SKM-1 (cell line): Measurements from ENCODE around the gene PANK1.
"Not testable (repeated sequence)": the region's sequence is repeated elsewhere in the genome, so short reads cannot be mapped to it uniquely, and the experiment has no call there.

ENCODE experiments used
- DNase-seq: peaks from one replicate; lab custom pipeline; 2025; ENCODE audit not compliant: unreplicated experiment; lab: John Stamatoyannopoulos, UW

PANK1 gene

DNA sequence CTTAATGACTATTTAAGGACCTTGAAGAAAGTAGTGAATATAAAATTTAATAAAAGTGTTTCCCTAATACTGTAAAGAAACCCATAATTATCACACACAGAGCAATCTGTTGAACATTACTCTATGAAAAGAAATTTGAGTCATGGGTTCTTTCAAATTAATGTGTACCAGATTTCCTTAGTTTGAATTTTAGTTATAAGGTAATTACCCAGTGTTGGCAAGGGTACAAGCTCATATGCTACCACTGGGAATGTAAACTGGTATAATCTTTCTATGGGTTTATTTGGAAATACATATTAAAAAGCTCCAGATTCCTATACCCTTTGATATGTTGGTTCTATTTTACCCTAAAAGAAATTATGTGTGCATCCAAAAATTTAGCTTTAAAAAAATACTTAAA, 22.9 kb downstream of the PANK1 start:
- no peak for DNase-seq

DNA sequence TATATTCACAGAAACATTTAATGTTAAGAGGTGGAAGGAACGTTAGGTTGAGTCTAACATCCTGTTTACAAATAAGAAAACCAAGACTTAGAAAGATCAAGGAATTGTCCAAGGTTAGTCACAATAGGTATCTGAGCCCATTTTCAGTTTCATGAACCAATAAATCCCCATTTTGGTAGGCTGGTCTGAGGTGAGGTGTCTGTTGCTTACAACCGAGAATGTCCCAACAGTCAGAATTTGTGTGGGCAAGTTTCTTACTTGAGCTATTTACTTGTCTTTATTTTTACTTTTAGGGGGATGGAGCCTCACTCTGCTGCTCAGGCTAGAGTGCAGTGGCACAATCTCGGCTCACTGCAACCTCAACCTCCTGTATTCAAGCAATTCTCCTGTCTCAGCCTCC, 23.6 kb downstream of the PANK1 start:
- DNase-seq = no peak

DNA sequence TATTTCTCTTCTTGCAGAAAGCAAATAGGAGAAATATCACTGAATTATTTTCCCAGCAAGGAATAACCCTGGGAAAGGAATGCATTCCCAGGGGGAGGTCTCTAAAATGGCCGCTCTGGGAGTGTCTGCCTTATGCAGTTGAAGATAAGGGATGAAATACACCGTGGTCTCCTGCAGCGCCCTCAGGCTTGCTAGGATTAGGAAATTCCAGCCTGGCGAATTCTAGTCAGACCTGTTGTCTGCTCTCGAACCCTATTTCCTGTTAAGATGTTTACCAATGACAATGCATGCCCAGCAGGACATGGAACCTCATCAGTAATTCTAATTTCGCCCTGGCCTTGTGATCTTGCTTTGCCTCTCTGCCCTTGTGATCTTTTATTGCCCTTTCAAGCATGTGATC, 24.7 kb downstream of the PANK1 start:
- not testable (repeated sequence) for DNase-seq

DNA sequence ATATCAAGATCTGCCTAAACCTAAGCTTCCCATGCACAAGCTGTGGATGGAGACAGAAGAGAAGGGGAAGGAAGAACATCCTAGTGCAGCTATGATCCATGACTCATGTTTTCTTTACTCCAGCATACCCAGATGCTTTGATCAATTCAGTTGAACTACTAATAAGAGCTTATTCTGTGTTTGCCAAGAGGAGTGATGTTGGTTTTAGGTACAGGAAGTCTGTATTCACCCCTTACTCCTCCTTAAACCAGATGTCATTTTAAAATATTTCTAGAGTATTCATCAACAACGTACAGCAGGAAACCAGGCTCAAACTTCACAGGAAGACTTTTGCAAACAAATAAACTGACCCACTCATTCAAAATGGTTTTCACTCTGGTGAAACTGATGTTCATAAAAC, 29.2 kb downstream of the PANK1 start:
- DNase-seq = no peak

DNA sequence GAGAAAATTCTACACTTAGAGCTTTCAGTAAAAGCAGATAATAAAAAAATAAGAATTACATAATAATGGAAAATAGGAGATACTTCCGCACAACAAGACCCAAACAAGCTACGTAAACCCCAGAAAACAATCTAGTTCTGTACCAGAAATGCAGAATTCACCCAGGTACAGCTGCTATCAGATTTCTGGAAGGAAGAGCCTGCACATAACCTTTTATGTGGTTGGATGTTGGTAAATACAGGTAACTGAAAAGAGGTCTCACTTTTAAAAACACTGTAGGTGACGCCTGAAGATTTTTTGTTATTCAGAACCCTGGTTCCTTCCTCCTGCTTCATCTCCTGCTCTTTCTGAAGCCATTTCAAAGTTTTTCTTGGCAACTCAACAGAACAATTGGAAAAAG, 29.9 kb downstream of the PANK1 start:
- DNase-seq = no peak

DNA sequence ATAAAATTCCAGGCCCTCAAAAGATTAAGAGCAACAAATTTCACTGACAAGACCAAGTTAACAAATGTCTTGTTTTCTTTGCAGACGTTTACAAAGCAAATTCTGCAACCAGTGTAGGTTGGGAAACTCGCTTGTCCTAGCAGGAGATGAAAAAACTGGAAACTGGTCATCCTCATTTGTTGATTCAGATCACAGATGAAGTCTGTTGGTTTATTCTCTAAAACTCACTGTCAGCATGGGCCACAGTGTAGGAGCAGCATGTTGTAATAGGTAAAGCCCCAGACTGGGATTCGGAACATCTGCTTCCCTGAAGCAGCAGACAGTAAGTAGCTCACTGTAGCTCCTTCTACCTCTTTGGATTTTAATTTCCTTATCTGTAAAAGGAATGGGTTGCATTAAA, 31.5 kb downstream of the PANK1 start:
- no peak for DNase-seq

DNA sequence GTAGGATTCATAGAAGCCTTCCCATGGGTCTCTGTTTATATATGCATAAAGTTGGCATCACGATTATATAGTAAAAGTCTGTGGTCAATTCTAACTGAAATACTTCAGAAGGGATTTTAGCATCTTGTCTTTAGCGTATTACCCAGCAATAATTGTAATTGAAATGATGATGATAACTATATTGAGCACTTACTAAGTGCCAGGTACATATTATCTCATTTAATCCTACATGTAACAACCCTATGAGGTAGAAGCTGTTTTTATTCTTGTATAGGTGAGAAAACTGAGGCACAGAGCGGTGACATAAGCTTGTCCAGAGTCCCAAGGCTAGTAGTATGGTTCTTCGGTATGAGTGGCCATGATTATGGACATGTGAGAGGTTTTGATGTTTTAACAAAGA, 33.8 kb downstream of the PANK1 start:
- DNase-seq = no peak

DNA sequence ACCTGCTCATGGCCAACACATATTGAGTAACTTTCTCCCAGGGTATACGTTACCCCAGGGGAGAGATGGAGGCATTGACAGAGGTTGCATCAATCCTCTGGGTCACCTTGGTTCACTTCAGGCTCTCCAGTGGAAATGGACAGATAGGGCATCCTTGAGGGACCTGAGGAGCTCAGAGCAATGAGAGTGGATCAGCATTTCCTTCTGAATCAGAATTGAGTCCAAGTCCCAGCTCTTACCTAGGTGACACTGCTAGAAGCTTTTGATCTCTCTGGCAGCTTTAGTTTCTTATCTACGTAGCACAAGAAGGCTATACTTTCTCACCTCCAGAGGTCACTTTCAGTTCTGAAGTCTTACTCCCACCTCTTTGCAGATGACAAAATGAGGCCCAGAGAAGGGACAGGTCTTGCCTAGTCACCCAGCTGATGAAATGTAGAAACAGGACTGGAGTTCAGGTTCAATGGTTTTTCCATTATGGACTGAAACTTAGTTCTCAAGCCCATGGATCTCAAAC, 35.2 kb downstream of the PANK1 start:
- no peak for DNase-seq

DNA sequence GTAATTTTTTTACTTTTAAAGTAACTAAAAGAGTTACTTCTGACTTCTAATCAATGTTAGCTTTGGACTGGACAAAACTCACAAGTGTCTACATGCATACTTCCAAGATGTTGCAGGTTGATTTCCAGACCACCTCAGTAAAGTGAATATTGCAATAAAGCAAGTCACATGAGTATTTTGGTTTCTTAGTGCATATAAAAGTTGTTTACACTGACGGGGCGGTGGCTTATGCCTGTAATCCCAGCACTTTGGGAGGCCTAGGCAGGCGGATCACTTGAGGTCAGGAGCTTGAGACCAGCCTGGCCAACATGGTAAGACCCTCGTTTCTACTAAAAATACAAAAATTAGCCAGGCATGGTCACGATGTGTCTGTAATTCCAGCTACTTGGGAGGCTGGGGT, 40.8 kb downstream of the PANK1 start:
- DNase-seq = no peak

DNA sequence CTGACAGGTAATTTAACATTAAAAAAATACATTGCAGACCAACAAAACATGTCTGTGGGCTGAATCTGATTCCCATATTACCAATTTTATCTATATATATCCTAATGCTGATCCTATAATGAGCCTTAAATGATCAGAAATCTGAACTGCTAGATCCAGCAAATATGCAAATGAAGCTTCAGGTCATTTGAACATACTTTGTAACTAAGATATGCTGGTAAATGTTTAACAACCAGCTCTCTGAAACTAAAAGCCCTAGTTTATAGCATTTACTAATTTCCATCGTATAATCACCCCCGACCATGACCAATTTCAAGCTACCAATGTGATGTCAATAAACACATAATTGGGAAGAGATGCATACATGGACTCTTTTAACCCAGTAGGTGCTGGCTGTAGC, 42.1 kb downstream of the PANK1 start:
- DNase-seq = no peak

DNA sequence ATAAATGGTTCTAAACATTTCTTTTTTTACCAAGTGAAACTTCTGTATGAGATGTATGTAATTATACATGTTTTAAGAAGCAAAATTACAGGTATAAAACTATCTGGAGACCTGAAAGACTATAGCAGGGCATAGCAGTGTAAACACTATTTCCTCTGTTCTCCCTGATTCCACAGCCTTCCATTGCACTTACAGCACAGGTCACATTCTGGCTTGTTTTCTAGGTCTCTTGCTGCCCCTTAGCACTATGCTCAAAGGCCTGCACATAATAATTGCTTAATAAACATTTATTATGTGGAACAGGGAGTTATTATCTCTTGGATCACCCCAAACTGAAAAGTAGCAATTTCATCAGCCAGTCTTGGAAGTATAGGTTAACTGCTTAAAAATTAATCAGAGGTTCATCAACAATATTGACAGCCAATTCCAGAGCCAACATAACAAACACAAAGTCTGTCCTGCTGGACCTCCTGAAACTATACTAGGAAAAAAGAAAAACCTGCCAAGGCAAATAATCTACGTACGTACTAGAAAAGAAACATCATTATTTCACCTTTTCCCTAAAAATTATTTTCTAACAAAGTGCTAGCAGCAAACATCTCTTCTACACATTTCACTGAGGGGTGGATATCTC, 43.2 kb downstream of the PANK1 start:
- DNase-seq = no peak

DNA sequence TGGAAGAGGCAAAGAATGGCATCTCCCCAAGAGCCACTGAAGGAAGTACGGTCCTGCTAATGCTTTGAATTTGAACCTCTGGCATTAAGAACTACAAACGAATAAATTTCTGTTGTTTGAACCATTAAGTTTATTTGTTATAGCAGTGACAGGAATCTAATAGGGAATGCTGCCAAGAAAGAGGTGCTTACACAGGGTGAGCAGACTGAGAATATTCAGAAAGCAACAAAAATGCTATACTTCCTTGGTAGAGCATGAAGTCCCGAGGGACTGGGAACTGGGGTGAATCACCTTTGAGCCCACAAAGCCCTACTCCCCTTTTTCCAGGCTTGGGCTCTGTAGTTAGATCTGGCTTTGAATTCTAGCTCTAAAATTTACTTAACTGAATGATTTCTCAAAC, 45.0 kb downstream of the PANK1 start:
- no peak for DNase-seq

DNA sequence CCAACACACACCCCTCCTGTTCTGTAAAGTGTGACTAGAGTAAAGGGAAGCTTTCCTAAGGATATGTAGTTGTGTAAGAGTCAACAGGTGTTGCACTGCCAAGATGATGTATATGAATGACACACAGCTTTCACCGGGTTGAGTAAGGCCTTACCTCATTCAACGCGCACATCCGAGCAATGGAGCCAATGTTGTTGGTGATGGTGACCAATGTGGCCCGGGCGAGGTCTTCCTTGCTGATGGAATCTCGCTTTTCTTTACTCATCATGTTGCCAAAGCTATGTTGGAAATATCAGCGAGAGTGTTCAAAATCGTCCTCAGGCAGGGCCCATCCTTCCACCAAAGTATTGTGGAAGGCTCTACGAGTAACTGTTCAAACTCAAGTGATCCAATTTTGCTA, 52.0 kb downstream of the PANK1 start:
- no peak for DNase-seq

DNA sequence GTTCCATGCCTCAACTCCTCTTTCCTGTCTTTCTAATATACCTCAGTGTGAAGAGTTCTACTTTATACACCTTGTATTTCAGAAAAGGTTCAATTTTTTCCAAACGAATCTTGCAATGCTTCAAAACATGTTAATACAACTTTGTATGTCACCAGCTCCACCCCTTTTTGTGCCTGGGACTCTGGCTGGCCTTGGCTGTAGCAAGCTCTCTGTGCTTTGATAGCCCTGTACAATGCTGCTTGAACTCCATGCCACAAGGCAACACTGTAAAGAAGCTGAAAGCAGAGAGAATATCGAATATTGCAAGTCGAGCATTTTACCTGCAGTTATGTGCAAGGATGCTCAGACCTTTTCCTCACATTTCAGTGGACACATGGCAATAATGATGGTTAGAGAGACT, 52.5 kb downstream of the PANK1 start:
- DNase-seq = no peak

DNA sequence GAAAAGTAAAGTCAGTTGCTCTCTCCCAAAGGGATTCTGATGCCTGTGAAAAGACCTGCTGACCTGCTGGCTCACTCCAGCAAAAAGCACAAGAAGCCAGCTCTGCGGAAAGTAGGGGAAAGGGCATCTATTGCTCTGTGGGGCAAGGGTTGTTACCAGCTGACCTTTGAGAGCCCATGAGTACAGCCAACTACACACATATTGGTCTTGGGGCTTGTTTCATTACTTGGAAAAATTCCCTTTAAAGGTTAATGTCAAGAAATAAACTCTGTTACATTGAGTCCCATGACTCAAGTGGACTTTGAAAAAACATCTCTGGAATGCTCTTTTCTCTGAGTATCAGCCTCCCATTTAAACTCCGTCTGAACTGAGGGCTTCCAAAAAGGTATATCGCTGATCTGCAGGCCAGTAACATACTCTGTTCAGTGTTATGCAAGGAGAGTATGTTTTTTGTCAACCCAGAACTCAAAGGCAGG, 53.2 kb downstream of the PANK1 start:
- DNase-seq = no peak

DNA sequence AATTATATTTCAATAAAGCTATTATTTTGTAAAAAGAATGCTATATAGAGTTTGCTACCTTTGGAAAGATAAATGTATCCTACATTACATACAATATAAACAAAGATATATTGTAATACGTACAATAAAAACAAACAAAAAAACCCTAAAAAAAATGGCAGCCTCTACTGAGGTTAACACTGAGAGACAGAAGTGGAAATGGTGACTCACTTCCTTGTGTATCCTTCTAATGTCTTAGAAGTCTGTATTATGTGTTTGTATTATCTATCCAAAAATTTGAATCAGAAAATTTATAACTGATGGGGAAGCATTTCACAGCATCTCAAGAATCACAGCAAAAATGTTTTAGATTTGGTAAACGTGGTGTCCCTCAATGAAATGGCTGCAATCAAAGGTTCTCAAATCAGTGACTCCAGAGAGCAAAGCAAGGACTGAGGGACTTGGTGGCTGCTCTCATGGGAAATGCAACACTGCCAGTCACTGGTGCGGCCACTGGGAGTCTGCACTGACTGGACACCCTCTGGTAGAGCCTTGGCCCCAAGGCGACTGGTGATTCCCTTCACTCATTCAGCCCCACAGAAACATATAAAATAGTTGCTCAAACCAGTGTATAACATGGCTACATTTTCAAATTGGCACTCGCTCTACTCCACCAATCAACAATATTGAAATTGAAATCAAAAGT, 53.8 kb downstream of the PANK1 start:
- no peak for DNase-seq

DNA sequence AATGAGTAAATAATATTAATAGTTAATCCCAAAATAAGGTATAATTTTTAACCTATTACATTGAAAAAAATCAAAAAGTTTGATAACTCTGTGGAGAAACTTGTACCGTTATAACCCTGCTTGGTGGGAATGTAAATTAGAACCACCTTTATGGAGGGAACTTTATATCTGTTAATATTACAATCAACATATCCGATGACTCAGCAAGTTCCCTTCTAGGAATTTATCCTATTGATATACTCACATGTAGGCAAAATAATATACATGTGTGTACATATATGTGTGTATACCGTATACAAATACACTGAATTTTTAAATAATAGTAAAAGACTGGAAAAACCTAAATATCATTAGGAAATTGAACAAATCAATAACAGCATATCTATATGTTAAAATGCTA, 54.7 kb downstream of the PANK1 start:
- DNase-seq = no peak

DNA sequence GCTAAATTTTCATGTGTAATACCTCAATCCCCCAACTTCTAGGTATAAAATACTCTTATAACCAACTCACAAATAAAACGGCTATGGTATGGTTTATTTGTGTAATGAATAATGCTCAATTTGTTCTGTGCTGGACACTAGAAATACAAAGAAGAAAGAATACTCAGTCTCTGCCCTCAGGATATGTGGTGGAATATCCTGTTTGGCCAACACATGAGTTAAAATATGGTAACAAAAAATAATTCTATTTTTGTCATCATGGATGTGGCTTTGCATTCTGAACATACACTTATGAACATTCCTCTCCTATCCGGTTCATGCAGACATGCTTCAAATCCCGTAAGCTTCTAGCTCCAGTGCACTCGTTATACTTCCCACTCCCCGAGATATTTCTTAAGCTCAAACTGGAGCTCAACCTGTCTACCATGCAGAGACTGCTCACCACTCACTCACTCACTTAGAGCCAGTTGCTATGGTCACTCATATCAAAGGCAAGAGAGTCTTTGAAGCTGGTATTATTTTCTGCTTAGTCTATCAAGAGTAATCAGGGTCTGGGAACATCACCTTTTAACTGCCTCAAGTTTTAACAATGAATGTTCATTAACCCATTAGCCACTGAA, 55.8 kb downstream of the PANK1 start:
- DNase-seq = no peak

DNA sequence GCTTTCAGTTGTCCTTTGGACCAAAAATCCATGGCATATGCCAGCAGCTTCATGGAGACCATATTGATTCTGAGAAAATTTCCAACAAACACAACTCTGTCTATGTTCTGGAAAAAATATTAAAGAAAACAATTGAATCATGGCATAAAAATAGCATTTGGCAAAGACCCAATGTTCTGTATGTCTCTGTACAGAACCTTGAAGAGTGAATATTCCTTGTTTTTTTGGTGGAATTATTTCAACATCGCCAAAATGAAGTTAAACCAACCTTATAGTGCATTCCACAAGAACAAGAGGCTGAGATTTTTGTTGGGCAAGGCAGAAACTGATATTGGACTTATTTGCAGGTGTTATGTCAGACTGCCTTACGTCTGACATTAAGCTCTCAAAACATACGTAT, 56.4 kb downstream of the PANK1 start:
- no peak for DNase-seq

DNA sequence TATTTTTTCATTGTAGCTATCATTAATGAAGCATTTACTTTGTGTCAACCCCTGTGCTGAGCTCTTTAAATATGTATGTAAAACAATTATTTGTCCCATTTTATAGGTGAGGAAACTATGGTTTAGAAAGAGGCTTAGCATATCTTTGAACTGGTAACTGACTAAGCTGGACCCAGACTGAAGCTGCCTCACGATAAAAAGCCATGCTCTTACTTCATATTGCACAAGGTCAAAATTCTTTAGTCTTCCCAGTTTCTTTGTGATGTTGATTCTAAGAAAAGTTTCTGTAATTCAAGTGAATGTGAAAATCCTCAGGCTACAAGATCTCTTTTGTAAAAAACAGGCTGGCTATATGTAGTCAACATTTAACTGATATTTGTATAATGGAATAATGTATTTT, 63.0 kb downstream of the PANK1 start:
- DNase-seq = no peak

DNA sequence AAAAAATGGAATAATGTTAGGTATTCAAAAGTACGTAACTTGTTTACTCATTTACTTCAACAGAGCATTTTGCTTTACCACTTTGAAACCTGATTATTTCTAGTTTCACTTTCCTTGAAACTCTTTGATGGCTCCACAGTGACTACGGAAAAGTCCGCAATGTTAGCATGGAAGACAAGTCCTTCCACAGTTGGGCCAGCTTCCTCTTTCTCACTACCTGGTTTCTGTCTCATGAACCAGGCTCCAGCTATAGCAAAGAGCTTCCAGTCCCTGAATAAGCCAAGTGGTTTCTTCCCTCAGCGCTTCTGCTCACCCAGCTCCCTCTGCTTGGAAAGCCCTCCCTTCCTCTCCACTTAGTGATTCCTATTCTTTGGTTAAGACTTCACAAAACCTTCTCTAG, 64.8 kb downstream of the PANK1 start:
- DNase-seq = no peak

DNA sequence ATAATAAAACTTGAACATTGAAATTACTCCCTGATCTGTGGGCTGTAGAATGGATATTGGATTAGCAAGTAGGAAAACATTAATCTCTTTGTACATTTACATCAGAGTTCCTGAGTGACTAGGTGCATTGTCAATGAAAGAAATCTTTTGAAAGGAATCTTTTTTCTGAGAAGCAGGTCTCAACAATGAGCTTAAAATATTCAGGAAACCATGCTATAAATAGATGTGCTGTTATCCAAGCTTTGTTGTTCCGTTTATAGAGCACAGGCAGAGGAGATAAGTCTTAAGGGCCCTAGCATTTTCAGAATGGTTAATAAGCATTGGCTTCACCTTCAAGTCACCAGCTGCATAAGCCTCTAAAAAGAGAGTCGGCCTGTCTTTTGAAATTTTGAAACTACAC, 68.3 kb downstream of the PANK1 start:
- no peak for DNase-seq
